ENCODE data around the gene SLC26A2. TPM values are rescaled to one million over a fixed set of nuclear protein-coding genes. Genes with fewer than 3 reads are reported as not detected.

SLC26A2 gene
- total RNA-seq, 1 donor from 2014 or later = 15.4 TPM

GRCh38 chr5:149915392-149916260 lies 44.9 kb upstream of the SLC26A2 start:
- Mint-ChIP-seq H3K4me3 (no peak overlapping the region), H3K27me3 (ENCODE audit: low read depth) (no peaks in the 10 kb centered on the region), H3K27ac (peak overlapping the region; percentile 55), H3K4me1 (peaks cover 32% of the 10 kb centered on the region), H3K36me3 (no peaks in the 10 kb centered on the region), H3K9me3 (no peaks in the 10 kb centered on the region)
- no peak for TF ChIP-seq CTCF (IDR thresholded peaks at IDR 0.05; ENCODE audit: unreplicated experiment)
- DNase-seq (ENCODE audit: low spot score in 2 of 2, unreplicated experiment in 2 of 2) = no peak

GRCh38 chr5:149916334-149917072 lies 44.1 kb upstream of the SLC26A2 start:
- Mint-ChIP-seq H3K4me1 (peaks cover 34% of the 10 kb centered on the region), H3K27me3 (ENCODE audit: low read depth) (no peaks in the 10 kb centered on the region), H3K27ac (peak overlapping the region; percentile 55), H3K4me3 (no peak overlapping the region), H3K9me3 (no peaks in the 10 kb centered on the region), H3K36me3 (no peaks in the 10 kb centered on the region)
- TF ChIP-seq CTCF (IDR thresholded peaks at IDR 0.05; ENCODE audit: unreplicated experiment) = no peak
- no peak for DNase-seq (ENCODE audit: low spot score in 2 of 2, unreplicated experiment in 2 of 2)

- no peaks in the 10 kb centered on the region for H3K27me3 Mint-ChIP-seq (ENCODE audit: low read depth)
- H3K4me1 Mint-ChIP-seq = peaks cover 35% of the 10 kb centered on the region
- H3K9me3 Mint-ChIP-seq = no peaks in the 10 kb centered on the region
- no peaks in the 10 kb centered on the region for H3K36me3 Mint-ChIP-seq
- H3K27ac Mint-ChIP-seq = peak overlapping the region; percentile 63
- no peak for TF ChIP-seq CTCF (IDR thresholded peaks at IDR 0.05; ENCODE audit: unreplicated experiment)
- H3K4me3 Mint-ChIP-seq = no peak overlapping the region
- no peak for DNase-seq (ENCODE audit: low spot score in 2 of 2, unreplicated experiment in 2 of 2)
Measured at GRCh38 chr5:149917073-149917676, 43.4 kb upstream of the SLC26A2 start.

GRCh38 chr5:149921597-149921996 lies 39.0 kb upstream of the SLC26A2 start:
- Mint-ChIP-seq H3K27ac (no peak overlapping the region), H3K9me3 (no peaks in the 10 kb centered on the region), H3K4me3 (no peak overlapping the region)

More at GRCh38 chr5:149921597-149921996, 39.0 kb upstream of the SLC26A2 start:
- no peaks in the 10 kb centered on the region for H3K36me3 Mint-ChIP-seq
- H3K4me1 Mint-ChIP-seq = peaks cover 15% of the 10 kb centered on the region
- H3K27me3 Mint-ChIP-seq (ENCODE audit: low read depth) = no peaks in the 10 kb centered on the region
- DNase-seq (ENCODE audit: low spot score in 2 of 2, unreplicated experiment in 2 of 2) = no peak
- no peak for TF ChIP-seq CTCF (IDR thresholded peaks at IDR 0.05; ENCODE audit: unreplicated experiment)
